NCI-H510A treated with DMSO at 0.1 percent for 48 hours (cell line): ENCODE data around the gene TAS1R2.

Experiments used
- DNase-seq: peaks from one replicate; lab custom pipeline; 2025; lab: John Stamatoyannopoulos, UW

The TAS1R2 gene

GRCh38 chr1:18819986-18820790 is 39.3 kb downstream of the TAS1R2 start:
- DNase-seq, result no peak

GRCh38 chr1:18819203-18819602 is 40.3 kb downstream of the TAS1R2 start:
- DNase-seq, result no peak

GRCh38 chr1:18817795-18818435 is 41.5 kb downstream of the TAS1R2 start:
- DNase-seq, result no peak

GRCh38 chr1:18817316-18817715 is 42.1 kb downstream of the TAS1R2 start:
- DNase-seq, result no peak

GRCh38 chr1:18816808-18817207 is 42.7 kb downstream of the TAS1R2 start:
- DNase-seq, result no peak

GRCh38 chr1:18814874-18815531 is 44.5 kb downstream of the TAS1R2 start:
- DNase-seq, result no peak

- no peak for DNase-seq
Observed at GRCh38 chr1:18814425-18814824, 45.0 kb downstream of the TAS1R2 start.

- no peak for DNase-seq
Observed at GRCh38 chr1:18812453-18812939, 47.0 kb downstream of the TAS1R2 start.

- no peak for DNase-seq
Observed at GRCh38 chr1:18811733-18812452, 47.6 kb downstream of the TAS1R2 start.

GRCh38 chr1:18809953-18810899 is 49.2 kb downstream of the TAS1R2 start:
- no peak for DNase-seq

- no peak for DNase-seq
Observed at GRCh38 chr1:18808550-18808949, 50.9 kb downstream of the TAS1R2 start.

- DNase-seq, result no peak
Observed at GRCh38 chr1:18807334-18808063, 52.0 kb downstream of the TAS1R2 start.

- no peak for DNase-seq
Observed at GRCh38 chr1:18805925-18806849, 53.3 kb downstream of the TAS1R2 start.

- DNase-seq, result no peak
Observed at GRCh38 chr1:18805150-18805879, 54.1 kb downstream of the TAS1R2 start.

- no peak for DNase-seq
Observed at GRCh38 chr1:18803851-18804250, 55.6 kb downstream of the TAS1R2 start.

GRCh38 chr1:18803151-18803791 is 56.2 kb downstream of the TAS1R2 start:
- DNase-seq, result no peak

- no peak for DNase-seq
Observed at GRCh38 chr1:18802231-18802630, 57.2 kb downstream of the TAS1R2 start.

- no peak for DNase-seq
Observed at GRCh38 chr1:18800258-18800657, 59.2 kb downstream of the TAS1R2 start.
